ENCODE measurements around the gene VPS16.

VPS16 gene

GRCh38 chr20:2873010-2873746, 32.6 kb downstream of the VPS16 start, which contains the start of gene PTPRA (continued):
- no peak for TF ChIP-seq BCL11B (tag by site-specific recombination; IDR thresholded peaks at IDR 0.05; ENCODE audit: low read depth)
- no peak for TF ChIP-seq ZNF157 (tag by site-specific recombination; IDR thresholded peaks at IDR 0.05)
- TF ChIP-seq ZNF561 (tag by site-specific recombination; IDR thresholded peaks at IDR 0.05; ENCODE audit: borderline replicate concordance) = 0 out of 2 replicates have a peak, but pooled peaks have one; percentile 52
- TF ChIP-seq, protein P1, sequence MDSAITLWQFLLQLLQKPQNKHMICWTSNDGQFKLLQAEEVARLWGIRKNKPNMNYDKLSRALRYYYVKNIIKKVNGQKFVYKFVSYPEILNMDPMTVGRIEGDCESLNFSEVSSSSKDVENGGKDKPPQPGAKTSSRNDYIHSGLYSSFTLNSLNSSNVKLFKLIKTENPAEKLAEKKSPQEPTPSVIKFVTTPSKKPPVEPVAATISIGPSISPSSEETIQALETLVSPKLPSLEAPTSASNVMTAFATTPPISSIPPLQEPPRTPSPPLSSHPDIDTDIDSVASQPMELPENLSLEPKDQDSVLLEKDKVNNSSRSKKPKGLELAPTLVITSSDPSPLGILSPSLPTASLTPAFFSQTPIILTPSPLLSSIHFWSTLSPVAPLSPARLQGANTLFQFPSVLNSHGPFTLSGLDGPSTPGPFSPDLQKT (IDR thresholded peaks at IDR 0.05; ENCODE audit: borderline replicate concordance, low read depth, low read length) = no peak
- TF ChIP-seq REPIN1 (tag by site-specific recombination; IDR thresholded peaks at IDR 0.05; ENCODE audit: low read depth) = no peak
- TF ChIP-seq, protein P2, sequence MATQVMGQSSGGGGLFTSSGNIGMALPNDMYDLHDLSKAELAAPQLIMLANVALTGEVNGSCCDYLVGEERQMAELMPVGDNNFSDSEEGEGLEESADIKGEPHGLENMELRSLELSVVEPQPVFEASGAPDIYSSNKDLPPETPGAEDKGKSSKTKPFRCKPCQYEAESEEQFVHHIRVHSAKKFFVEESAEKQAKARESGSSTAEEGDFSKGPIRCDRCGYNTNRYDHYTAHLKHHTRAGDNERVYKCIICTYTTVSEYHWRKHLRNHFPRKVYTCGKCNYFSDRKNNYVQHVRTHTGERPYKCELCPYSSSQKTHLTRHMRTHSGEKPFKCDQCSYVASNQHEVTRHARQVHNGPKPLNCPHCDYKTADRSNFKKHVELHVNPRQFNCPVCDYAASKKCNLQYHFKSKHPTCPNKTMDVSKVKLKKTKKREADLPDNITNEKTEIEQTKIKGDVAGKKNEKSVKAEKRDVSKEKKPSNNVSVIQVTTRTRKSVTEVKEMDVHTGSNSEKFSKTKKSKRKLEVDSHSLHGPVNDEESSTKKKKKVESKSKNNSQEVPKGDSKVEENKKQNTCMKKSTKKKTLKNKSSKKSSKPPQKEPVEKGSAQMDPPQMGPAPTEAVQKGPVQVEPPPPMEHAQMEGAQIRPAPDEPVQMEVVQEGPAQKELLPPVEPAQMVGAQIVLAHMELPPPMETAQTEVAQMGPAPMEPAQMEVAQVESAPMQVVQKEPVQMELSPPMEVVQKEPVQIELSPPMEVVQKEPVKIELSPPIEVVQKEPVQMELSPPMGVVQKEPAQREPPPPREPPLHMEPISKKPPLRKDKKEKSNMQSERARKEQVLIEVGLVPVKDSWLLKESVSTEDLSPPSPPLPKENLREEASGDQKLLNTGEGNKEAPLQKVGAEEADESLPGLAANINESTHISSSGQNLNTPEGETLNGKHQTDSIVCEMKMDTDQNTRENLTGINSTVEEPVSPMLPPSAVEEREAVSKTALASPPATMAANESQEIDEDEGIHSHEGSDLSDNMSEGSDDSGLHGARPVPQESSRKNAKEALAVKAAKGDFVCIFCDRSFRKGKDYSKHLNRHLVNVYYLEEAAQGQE (tag by site-specific recombination; IDR thresholded peaks at IDR 0.05) = no peak
- TF ChIP-seq ZXDB (tag by site-specific recombination; IDR thresholded peaks at IDR 0.05) = peak; percentile 80
- TF ChIP-seq, protein P3, sequence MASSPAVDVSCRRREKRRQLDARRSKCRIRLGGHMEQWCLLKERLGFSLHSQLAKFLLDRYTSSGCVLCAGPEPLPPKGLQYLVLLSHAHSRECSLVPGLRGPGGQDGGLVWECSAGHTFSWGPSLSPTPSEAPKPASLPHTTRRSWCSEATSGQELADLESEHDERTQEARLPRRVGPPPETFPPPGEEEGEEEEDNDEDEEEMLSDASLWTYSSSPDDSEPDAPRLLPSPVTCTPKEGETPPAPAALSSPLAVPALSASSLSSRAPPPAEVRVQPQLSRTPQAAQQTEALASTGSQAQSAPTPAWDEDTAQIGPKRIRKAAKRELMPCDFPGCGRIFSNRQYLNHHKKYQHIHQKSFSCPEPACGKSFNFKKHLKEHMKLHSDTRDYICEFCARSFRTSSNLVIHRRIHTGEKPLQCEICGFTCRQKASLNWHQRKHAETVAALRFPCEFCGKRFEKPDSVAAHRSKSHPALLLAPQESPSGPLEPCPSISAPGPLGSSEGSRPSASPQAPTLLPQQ (tag by site-specific recombination; IDR thresholded peaks at IDR 0.05) = peak; percentile 67
- peak; percentile 74 for TF ChIP-seq KLF17 (tag by site-specific recombination; IDR thresholded peaks at IDR 0.05)
- no peak for TF ChIP-seq ZNF138 (tag by site-specific recombination; IDR thresholded peaks at IDR 0.05; ENCODE audit: borderline replicate concordance)
- 0 out of 2 replicates have a peak, but pooled peaks have one; percentile 19 for TF ChIP-seq ZNF501 (tag by site-specific recombination; IDR thresholded peaks at IDR 0.05)
- TF ChIP-seq ZNF76 (tag by site-specific recombination; IDR thresholded peaks at IDR 0.05; ENCODE audit: borderline replicate concordance, low read depth) = peak; percentile 54; the same call in 1 of the 2 replicates
- no peak for TF ChIP-seq ZNF48 (tag by site-specific recombination; IDR thresholded peaks at IDR 0.05)
- no peak for TF ChIP-seq ZBTB48 (tag by site-specific recombination; IDR thresholded peaks at IDR 0.05)
- no peak for TF ChIP-seq ZNF341 (tag by site-specific recombination; IDR thresholded peaks at IDR 0.05; ENCODE audit: low read depth)
- no peak for TF ChIP-seq ZNF16 (tag by site-specific recombination; IDR thresholded peaks at IDR 0.05; ENCODE audit: low read depth)
- no peak for TF ChIP-seq ZSCAN4 (tag by site-specific recombination; IDR thresholded peaks at IDR 0.05)
- TF ChIP-seq ZNF292 (tag by site-specific recombination; IDR thresholded peaks at IDR 0.05; ENCODE audit: borderline replicate concordance, low read depth) = no peak
- no peak for TF ChIP-seq TCF7L2 (IDR thresholded peaks at IDR 0.05; ENCODE audit: borderline replicate concordance, low read depth, low read length)
- no peak for TF ChIP-seq ZNF621 (tag by site-specific recombination; IDR thresholded peaks at IDR 0.05)
- TF ChIP-seq ZNF530 (tag by site-specific recombination; IDR thresholded peaks at IDR 0.05; ENCODE audit: low read depth) = no peak
- TF ChIP-seq ZNF404 (tag by site-specific recombination; IDR thresholded peaks at IDR 0.05) = no peak
- no peak for TF ChIP-seq GLIS1 (tag by site-specific recombination; IDR thresholded peaks at IDR 0.05)
- TF ChIP-seq ZNF677 (tag by site-specific recombination; IDR thresholded peaks at IDR 0.05) = no peak
- no peak for TF ChIP-seq ZNF544 (tag by site-specific recombination; IDR thresholded peaks at IDR 0.05)
- TF ChIP-seq ZNF133 (tag by site-specific recombination; IDR thresholded peaks at IDR 0.05) = no peak
- peak; percentile 74 for TF ChIP-seq CTCF (tag by site-specific recombination; IDR thresholded peaks at IDR 0.05)
- no peak for TF ChIP-seq ZNF223 (tag by site-specific recombination; IDR thresholded peaks at IDR 0.05)
